ENCODE results near the gene TESK1.
A peak's percentile ranks its signal among the peaks of the same experiment; 100 is the strongest.
"Not testable (repeated sequence)": the region's sequence is repeated elsewhere in the genome, so short reads cannot be mapped to it uniquely, and the experiment has no call there.

Gene TESK1

DNA sequence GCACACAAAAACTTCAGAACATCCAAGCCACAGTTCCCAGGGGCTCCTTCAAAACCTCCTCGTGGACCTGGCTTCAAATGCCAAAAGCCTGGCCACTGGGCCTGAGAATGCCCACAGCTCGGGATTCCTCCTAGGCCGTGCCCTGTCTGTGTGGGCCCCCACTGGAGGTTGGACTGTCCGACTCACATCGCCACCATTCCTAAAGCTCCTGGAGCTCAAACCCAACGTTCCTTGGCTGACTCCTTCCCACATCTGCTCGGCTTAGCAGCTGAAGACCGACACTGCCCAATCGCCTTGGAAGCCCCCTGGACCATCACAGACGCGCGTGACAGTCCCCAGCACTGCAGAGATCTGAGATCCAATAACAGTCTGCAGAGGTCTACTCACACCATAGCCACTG is 38.0 kb downstream of the TESK1 start:
- POLR2A ChIA-PET: no interaction called here
- TF ChIP-seq, protein P1, sequence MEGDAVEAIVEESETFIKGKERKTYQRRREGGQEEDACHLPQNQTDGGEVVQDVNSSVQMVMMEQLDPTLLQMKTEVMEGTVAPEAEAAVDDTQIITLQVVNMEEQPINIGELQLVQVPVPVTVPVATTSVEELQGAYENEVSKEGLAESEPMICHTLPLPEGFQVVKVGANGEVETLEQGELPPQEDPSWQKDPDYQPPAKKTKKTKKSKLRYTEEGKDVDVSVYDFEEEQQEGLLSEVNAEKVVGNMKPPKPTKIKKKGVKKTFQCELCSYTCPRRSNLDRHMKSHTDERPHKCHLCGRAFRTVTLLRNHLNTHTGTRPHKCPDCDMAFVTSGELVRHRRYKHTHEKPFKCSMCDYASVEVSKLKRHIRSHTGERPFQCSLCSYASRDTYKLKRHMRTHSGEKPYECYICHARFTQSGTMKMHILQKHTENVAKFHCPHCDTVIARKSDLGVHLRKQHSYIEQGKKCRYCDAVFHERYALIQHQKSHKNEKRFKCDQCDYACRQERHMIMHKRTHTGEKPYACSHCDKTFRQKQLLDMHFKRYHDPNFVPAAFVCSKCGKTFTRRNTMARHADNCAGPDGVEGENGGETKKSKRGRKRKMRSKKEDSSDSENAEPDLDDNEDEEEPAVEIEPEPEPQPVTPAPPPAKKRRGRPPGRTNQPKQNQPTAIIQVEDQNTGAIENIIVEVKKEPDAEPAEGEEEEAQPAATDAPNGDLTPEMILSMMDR (IDR thresholded peaks at IDR 0.05; ENCODE audit: insufficient read depth, low read length, missing control alignments): no peak
- no peak for DNase-seq (ENCODE audit: low read depth, low spot score)
- CTCF ChIA-PET: interaction anchor here (0.9 to 8.3 kb wide), 2 partner anchors 17 to 39 kb away, joined by 4 to 148 read pairs; partner anchors contain the start of genes ARHGEF39, CCDC107 and RMRP
- no peak overlapping the region for H3K4me3 ChIP-seq (ENCODE audit: low read depth, low read length)

DNA sequence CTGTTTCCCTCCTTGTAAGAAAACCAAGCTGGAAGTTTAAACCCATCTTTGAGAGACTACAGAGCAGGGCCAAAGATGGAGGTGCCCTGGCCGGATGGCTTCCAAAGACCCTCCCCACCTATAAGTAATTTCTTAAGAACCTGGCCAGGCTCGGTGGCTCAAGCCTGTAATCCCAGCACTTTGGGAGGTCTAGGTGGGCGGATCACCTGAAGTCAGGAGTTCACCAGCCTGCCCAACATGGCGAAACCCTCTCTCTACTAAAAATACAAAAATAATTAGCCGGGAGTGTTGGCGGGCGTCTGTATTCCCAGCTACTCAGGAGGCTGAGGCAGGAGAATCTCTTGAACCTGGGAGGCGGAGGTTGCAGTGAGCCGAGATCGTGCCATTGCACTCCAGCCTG is 40.7 kb downstream of the TESK1 start:
- ChIA-PET CTCF (interaction anchor here (0.6 to 8.3 kb wide), 17 partner anchors 9 to 256 kb away, joined by 3 to 148 read pairs (median 6); partner anchors contain the start of genes ARHGEF39, CCDC107 and RMRP), POLR2A (interaction anchor here (1.3 to 1.6 kb wide), 2 partner anchors 12 to 82 kb away, joined by 6 to 7 read pairs; partner anchors contain the start of genes CCDC107 and RMRP)
- not testable (repeated sequence) for DNase-seq (ENCODE audit: low read depth, low spot score)
- peak overlapping the region; percentile 74 for H3K4me3 ChIP-seq (ENCODE audit: low read depth, low read length)

DNA sequence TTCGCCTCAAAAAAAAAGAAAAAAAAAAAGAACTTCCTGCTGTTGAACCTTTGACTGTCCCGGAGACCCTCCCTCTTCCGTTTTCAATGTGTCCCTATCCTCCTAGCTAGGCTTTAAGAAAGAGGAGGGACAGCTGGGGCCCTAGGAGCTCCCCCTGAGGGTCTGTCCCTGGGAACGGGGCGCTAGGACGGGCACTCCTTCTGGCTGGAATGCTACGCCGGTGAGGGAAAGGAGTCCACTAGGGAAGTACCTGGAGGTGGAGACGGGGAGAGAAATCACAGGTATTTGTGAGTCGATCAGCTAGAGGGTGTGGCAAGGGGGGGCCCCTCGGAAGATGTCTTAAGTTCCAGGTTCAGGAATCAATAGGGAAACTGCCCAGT is 41.1 kb downstream of the TESK1 start:
- no peak for DNase-seq (ENCODE audit: low read depth, low spot score)
- H3K4me3 ChIP-seq (ENCODE audit: low read depth, low read length): peak overlapping the region; percentile 74
- ChIA-PET POLR2A (interaction anchor here (1.6 kb wide), 1 partner anchor 11 kb away, joined by 7 read pairs; the partner anchor contains the start of genes CCDC107 and RMRP), CTCF (interaction anchor here (0.6 to 8.3 kb wide), 23 partner anchors 10 to 568 kb away, joined by 3 to 148 read pairs (median 5); partner anchors contain the start of genes ARHGEF39, CCDC107 and RMRP)
- TF ChIP-seq, protein P1 (IDR thresholded peaks at IDR 0.05; ENCODE audit: insufficient read depth, low read length, missing control alignments): peak; percentile 46

DNA sequence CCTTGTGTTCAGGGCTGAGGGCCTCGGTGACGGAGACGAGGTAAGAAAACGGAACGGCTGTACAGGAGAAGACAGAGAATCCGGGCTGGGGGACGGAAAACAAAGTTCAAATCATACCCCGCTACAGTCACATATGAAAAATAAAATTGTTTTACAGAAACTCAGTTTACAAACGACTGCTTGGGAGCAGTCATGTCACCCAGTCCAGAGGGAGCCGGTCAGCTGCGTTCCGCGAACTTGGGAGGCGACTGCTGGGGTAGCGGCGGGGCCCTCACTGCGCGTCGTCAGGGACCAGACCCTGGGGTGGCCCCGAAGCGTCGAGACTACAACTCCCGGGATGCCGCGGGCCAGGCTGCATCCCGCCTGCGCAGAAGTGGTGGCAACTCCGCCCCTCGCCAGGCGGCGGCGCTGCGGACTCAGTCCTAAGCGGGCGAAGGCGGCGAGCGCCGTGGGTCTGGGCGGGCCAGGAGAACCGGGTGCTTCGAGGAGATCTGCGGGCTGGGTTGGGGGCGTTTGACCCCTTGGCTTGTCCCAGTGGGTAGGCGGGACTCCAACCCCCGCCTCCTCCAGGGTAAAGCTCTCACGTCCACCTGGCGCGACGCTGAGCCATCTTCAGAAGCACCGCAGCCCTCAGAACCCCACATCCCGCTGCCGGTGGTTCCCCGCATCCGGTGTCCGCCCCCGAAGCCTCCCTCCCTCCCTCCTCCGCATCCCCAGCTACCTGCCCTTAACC is 41.6 kb downstream of the TESK1 start:
- peak overlapping the region; percentile 74 for H3K4me3 ChIP-seq (ENCODE audit: low read depth, low read length)
- ChIA-PET POLR2A (interaction anchor here (0.9 to 1.6 kb wide), 2 partner anchors 11 to 41 kb away, joined by 4 to 7 read pairs; partner anchors contain the start of genes CCDC107 and RMRP), CTCF (interaction anchor here (0.6 to 8.3 kb wide), 44 partner anchors 8 to 569 kb away, joined by 3 to 148 read pairs (median 4); partner anchors contain the start of genes ARHGEF39, CCDC107, GBA2 and PIGO)
- TF ChIP-seq, protein P1 (IDR thresholded peaks at IDR 0.05; ENCODE audit: insufficient read depth, low read length, missing control alignments): peak; percentile 99
- no peak for DNase-seq (ENCODE audit: low read depth, low spot score)

DNA sequence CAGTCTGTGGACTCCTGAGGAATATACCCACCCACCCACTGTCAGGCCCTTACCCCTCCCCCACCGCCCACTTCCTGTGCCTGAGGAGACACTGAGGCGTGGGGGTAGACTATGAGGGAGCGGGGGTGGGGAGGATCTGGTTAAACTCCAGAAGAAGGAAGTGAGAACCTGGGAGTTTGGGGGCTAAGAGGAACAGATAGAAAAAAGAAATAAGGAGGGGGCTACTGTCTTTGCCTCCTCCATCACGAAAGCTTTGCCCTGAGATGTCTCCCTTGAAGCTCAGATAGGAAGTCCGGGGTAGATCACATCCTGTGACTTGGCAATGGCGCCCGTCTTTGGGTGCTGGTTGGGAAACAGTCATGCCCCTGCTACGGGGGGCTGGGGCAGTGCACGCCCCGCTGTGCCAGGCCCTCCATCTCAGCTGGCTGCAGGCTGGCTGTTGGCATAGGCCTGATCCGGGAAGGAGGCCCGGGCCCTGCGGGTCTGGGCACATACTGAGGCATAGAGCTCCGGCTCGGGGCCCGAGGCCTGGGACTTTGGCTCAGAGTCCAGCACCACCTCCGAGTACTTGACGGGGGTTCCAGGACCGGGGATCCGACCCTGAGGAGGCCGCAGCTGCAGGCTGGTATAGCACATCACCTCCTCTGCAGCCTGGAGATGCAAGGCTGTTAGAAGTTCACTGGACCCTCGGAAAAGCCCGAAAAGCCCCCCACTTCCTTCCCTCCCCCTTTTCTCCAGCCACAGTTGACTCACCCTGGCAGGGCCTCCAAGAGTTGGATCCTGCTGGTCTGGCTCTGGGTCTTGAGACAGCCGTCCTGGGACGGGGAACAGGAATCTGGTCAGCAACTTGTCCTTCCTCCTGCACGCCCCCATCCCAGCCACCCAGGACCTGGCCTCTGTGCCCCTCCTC is 44.6 kb downstream of the TESK1 start:
- ChIA-PET POLR2A (no interaction called here), CTCF (interaction anchor here (1.4 to 8.3 kb wide), 2 partner anchors 11 to 40 kb away, joined by 4 to 148 read pairs; partner anchors contain the start of genes ARHGEF39, CCDC107 and RMRP)
- DNase-seq (ENCODE audit: low read depth, low spot score): no peak
- TF ChIP-seq, protein P1 (IDR thresholded peaks at IDR 0.05; ENCODE audit: insufficient read depth, low read length, missing control alignments): no peak
- H3K4me3 ChIP-seq (ENCODE audit: low read depth, low read length): no peak overlapping the region

DNA sequence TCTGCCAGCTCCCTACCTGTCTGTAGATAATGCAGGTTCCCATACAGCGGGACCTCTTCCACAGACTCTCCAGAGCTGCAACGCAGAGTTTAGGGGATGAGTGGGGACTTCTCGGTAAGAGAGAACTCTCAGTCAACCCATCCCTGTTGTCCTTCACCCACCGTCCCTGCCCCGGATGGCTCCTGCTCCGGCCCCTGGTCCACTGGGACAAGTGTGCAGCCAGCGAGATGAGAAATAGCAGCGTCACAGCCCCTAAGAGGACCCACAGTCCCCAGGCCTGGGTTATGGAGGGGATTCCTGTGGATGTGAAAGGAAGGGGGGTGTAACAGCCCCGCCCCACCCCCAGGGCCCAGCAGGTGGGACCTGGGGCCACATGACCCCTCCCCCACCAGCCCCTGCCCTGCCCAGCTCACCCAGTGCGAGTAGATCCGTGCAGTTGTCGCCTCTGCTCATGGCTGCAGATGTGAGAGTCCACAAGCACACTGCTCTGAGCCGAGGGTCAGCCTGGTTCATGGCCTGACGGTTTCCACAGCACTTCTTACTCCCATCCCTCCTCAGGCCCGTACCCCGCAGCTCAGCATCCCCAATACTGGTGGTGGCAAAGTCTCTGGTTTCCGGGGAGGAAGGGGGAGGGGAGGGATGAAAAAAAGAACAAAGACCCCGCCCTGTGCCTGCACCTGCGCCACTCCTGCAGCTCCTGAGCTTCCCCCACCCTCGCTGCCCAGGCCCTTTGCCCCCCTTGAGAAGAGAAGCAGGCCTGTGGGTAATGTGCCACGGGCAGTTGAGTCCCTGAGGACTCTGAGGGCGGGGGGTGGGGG is 45.5 kb downstream of the TESK1 start, which contains the start of gene SIT1:
Gene SIT1, minus strand, starts transcription at position 591 of the 818 bp plus-strand sequence. Its CDS starts 78 bp downstream, at position 513.
- ChIA-PET POLR2A (no interaction called here), CTCF (interaction anchor here (1.4 to 8.3 kb wide), 2 partner anchors 10 to 41 kb away, joined by 4 to 148 read pairs; partner anchors contain the start of genes ARHGEF39, CCDC107 and RMRP)
- no peak within 1 kb of the TSS for H3K4me3 ChIP-seq (ENCODE audit: low read depth, low read length)
- TF ChIP-seq, protein P1 (IDR thresholded peaks at IDR 0.05; ENCODE audit: insufficient read depth, low read length, missing control alignments): no peak
- no peak for DNase-seq (ENCODE audit: low read depth, low spot score)
